ENCODE measurements around the gene JAG2. TPM values are rescaled to one million over a fixed set of nuclear protein-coding genes. Genes with fewer than 3 reads are reported as not detected.

The JAG2 gene
- total RNA-seq, 1 experiment from 2014 or later = 85.9 TPM

DNA sequence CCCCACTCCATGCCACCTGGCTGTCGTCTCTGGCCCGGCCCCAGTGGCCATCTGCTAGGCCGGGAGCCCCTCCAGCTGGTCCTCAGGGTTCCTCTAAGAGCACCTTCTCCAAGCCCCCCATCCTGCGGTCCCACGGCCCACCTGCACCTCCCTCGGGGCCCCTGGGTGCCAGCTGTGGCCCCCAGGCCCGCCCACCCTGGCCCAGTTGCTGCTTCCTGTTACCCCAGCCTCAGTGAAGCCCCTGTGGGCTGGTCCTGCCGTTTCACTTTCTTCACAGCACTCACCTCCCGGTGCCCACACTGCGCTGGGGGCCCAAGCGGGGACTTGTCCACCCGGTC lies 40.1 kb upstream of the JAG2 start:
- H3K27ac ChIP-seq (ENCODE audit: low read depth, low read length) = no peak overlapping the region
- no peaks in the 10 kb centered on the region for H4K20me1 ChIP-seq (ENCODE audit: insufficient read depth)
- ChIA-PET CTCF (interaction anchor here (0.6 kb wide), 1 partner anchor 88 kb away, joined by 3 read pairs; no protein-coding TSS in a partner anchor), POLR2A (no interaction called here), RAD21 (ENCODE audit: low non-redundant PET in 1 of 2, low total read pairs in 2 of 2, uncharacterized antibody in 2 of 2, unreplicated experiment in 2 of 2) (no interaction called here)
- peaks cover 3 to 4% of the 10 kb centered on the region in 2 experiments; a peak in 2 of 4 replicates for H3K4me1 ChIP-seq (ENCODE audit: control insufficient read depth in 1 of 2, insufficient read depth in 2 of 2, low read length in 2 of 2)
- H3K79me2 ChIP-seq (ENCODE audit: insufficient read depth, low read length) = no peaks in the 10 kb centered on the region
- no peaks in the 10 kb centered on the region for H3K9me3 ChIP-seq (ENCODE audit: control insufficient read depth in 1 of 2, insufficient read depth in 1 of 2, low read depth in 1 of 2, low read length in 2 of 2)
- no TSS peak for BruUV-seq (replicated peaks)
- TF ChIP-seq RAD21 (IDR thresholded peaks at IDR 0.05; ENCODE audit: low read depth) = no peak
- TF ChIP-seq POLR2AphosphoS5 (IDR thresholded peaks at IDR 0.05; ENCODE audit: low read depth, low read length) = no peak
- TF ChIP-seq, protein P1, sequence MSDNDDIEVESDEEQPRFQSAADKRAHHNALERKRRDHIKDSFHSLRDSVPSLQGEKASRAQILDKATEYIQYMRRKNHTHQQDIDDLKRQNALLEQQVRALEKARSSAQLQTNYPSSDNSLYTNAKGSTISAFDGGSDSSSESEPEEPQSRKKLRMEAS (IDR thresholded peaks at IDR 0.05) = no peak
- TF ChIP-seq POLR2A (IDR thresholded peaks at IDR 0.05; ENCODE audit: borderline replicate concordance, extremely low read depth, insufficient read depth, insufficient read length) = no peak
- no peak for TF ChIP-seq JUND (IDR thresholded peaks at IDR 0.05)
- TF ChIP-seq CBX3 (IDR thresholded peaks at IDR 0.05; ENCODE audit: low read depth) = no peak
- no peak for TF ChIP-seq TCF7L2 (IDR thresholded peaks at IDR 0.05; ENCODE audit: borderline replicate concordance, extremely low read depth, insufficient read depth, insufficient read length)
- no peak for TF ChIP-seq CEBPB (IDR thresholded peaks at IDR 0.05; ENCODE audit: low read depth)
- no peak for TF ChIP-seq SRF (IDR thresholded peaks at IDR 0.05; ENCODE audit: low read depth)
- TF ChIP-seq ELF1 (IDR thresholded peaks at IDR 0.05; ENCODE audit: borderline replicate concordance, low read depth) = no peak
- TF ChIP-seq EZH2phosphoT487 (IDR thresholded peaks at IDR 0.05; ENCODE audit: borderline replicate concordance) = no peak
- TF ChIP-seq YY1 (IDR thresholded peaks at IDR 0.05; ENCODE audit: extremely low read depth, insufficient replicate concordance, low read depth, low read length) = no peak
- no peak for TF ChIP-seq FOSL1 (IDR thresholded peaks at IDR 0.05; ENCODE audit: low read depth)
- TF ChIP-seq, protein P2, sequence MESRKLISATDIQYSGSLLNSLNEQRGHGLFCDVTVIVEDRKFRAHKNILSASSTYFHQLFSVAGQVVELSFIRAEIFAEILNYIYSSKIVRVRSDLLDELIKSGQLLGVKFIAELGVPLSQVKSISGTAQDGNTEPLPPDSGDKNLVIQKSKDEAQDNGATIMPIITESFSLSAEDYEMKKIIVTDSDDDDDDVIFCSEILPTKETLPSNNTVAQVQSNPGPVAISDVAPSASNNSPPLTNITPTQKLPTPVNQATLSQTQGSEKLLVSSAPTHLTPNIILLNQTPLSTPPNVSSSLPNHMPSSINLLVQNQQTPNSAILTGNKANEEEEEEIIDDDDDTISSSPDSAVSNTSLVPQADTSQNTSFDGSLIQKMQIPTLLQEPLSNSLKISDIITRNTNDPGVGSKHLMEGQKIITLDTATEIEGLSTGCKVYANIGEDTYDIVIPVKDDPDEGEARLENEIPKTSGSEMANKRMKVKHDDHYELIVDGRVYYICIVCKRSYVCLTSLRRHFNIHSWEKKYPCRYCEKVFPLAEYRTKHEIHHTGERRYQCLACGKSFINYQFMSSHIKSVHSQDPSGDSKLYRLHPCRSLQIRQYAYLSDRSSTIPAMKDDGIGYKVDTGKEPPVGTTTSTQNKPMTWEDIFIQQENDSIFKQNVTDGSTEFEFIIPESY (IDR thresholded peaks at IDR 0.05; ENCODE audit: extremely low read depth, insufficient replicate concordance, low read length) = no peak
- no peak overlapping the region for H3K4me2 ChIP-seq (ENCODE audit: low read length)
- H3K9me2 ChIP-seq (ENCODE audit: insufficient read depth) = no peaks in the 10 kb centered on the region
- no peak overlapping the region for H2AFZ ChIP-seq (ENCODE audit: low read depth, low read length, poor library complexity, severe bottlenecking)
- no peak for DNase-seq (ENCODE audit: low read depth, low spot score)
- no peaks in the 10 kb centered on the region for H3K27me3 ChIP-seq (ENCODE audit: insufficient read depth, low read length)
- no peak for ATAC-seq
- intact Hi-C loops (cut with micrococcal nuclease) = no loop called here
- H3K4me3 ChIP-seq (replicated peaks in 1 of 2; ENCODE audit: low read depth in 1 of 2, low read length in 2 of 2) = no peak overlapping the region
- H3K9ac ChIP-seq (ENCODE audit: low read length) = no peak overlapping the region
- no peaks in the 10 kb centered on the region for H3K36me3 ChIP-seq (ENCODE audit: control insufficient read depth in 1 of 2, insufficient read depth in 2 of 2, low read length in 2 of 2)
